ENCODE data around the gene CD59.

CD59 gene

DNA sequence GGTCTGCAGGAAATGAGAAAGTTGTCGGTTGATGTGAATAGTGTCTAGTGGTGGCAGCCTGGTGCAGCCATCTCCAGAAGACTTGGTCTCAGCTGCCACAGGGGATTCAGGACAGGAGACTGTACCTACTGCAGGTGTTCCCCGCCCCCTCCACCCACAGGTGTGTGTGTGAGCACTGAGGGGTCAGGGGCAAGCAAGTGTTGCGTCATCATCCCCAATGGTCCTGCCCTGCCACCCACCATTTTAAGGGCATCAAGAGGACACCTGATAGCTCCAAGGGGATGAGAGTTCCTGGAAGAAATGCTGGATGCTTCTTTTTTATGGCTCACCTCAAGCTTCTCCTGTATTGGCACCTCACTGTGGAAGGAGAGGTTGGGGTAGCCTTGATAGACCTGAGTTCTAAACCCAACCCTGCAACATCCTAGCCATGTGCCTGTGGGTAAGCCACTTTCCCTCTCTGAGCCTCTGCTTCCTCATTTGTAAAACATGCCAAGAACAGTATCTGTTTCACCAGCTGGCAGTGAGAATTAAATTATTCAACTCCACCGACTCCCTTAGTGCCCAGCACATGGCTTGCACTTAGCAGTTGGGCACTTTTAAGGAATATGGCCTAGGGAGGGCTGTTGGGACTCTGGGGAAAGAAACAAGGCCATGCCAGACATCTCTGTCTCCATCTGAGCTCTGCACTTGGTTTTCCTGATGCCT is 41.7 kb downstream of the CD59 start:
- Histone ChIP-seq H3K4me2 (ENCODE audit: low read length) (no peak overlapping the region), H3K27me3 (ENCODE audit: insufficient read depth, low read length) (0 out of 2 replicates have a peak, but pooled peaks cover 4% of the 10 kb centered on the region), H2AFZ (ENCODE audit: low read length) (no peak overlapping the region), H3K36me3 (ENCODE audit: insufficient read depth, low read length) (no peaks in the 10 kb centered on the region), H3F3A (ENCODE audit: insufficient read depth, low read length) (no peaks in the 10 kb centered on the region), H3K9ac (ENCODE audit: low read length) (no peak overlapping the region), H4K20me1 (ENCODE audit: insufficient read depth, low read length) (no peaks in the 10 kb centered on the region), H3K9me2 (ENCODE audit: low read depth, low read length) (no peaks in the 10 kb centered on the region), H3K79me2 (ENCODE audit: insufficient read depth, low read length) (no peaks in the 10 kb centered on the region), H3K9me3 (ENCODE audit: low read length) (no peaks in the 10 kb centered on the region), H3K27ac (ENCODE audit: low read depth, low read length, poor library complexity, severe bottlenecking) (no peak overlapping the region), H3K4me1 (ENCODE audit: insufficient read depth, low read length, severe bottlenecking) (peaks cover 7% of the 10 kb centered on the region), H3K4me3 (ENCODE audit: low read depth, low read length, poor library complexity, severe bottlenecking) (no peak overlapping the region)
- TF ChIP-seq EZH2 (IDR thresholded peaks at IDR 0.05; ENCODE audit: borderline replicate concordance, low read length) = no peak
- TF ChIP-seq, protein P1, sequence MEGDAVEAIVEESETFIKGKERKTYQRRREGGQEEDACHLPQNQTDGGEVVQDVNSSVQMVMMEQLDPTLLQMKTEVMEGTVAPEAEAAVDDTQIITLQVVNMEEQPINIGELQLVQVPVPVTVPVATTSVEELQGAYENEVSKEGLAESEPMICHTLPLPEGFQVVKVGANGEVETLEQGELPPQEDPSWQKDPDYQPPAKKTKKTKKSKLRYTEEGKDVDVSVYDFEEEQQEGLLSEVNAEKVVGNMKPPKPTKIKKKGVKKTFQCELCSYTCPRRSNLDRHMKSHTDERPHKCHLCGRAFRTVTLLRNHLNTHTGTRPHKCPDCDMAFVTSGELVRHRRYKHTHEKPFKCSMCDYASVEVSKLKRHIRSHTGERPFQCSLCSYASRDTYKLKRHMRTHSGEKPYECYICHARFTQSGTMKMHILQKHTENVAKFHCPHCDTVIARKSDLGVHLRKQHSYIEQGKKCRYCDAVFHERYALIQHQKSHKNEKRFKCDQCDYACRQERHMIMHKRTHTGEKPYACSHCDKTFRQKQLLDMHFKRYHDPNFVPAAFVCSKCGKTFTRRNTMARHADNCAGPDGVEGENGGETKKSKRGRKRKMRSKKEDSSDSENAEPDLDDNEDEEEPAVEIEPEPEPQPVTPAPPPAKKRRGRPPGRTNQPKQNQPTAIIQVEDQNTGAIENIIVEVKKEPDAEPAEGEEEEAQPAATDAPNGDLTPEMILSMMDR (IDR thresholded peaks at IDR 0.05; ENCODE audit: low read length) = no peak

DNA sequence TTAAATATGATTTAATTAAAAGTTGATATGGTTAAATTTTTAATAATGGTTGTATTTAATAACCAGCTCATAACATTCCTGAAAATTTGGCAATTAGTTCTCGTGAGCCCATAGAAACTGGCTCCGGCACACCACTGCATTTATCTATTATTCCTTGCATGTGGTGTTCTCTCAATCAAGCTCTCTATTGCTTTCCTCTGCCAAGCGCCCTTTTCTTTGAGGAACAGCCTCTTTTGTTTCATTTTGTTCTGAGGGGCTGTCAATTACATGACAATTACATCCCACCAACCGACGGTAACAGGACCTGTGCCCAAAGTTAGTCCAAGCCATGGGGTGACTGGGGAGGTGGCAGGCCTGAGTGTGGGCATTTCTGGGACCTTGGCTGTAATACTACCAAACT is 43.7 kb downstream of the CD59 start:
- no peak overlapping the region for H2AFZ ChIP-seq (ENCODE audit: low read length)
- TF ChIP-seq, protein P1 (IDR thresholded peaks at IDR 0.05; ENCODE audit: low read length) = no peak
- TF ChIP-seq EZH2 (IDR thresholded peaks at IDR 0.05; ENCODE audit: borderline replicate concordance, low read length) = no peak
- H3K4me3 ChIP-seq (ENCODE audit: low read depth, low read length, poor library complexity, severe bottlenecking) = no peak overlapping the region
- H3K9ac ChIP-seq (ENCODE audit: low read length) = no peak overlapping the region
- H3K79me2 ChIP-seq (ENCODE audit: insufficient read depth, low read length) = no peaks in the 10 kb centered on the region
- no peak overlapping the region for H3K4me2 ChIP-seq (ENCODE audit: low read length)
- no peaks in the 10 kb centered on the region for H4K20me1 ChIP-seq (ENCODE audit: insufficient read depth, low read length)
- H3K36me3 ChIP-seq (ENCODE audit: insufficient read depth, low read length) = no peaks in the 10 kb centered on the region
- H3F3A ChIP-seq (ENCODE audit: insufficient read depth, low read length) = no peaks in the 10 kb centered on the region
- no peak overlapping the region for H3K27ac ChIP-seq (ENCODE audit: low read depth, low read length, poor library complexity, severe bottlenecking)
- H3K27me3 ChIP-seq (ENCODE audit: insufficient read depth, low read length) = no peaks in the 10 kb centered on the region
- H3K4me1 ChIP-seq (ENCODE audit: insufficient read depth, low read length, severe bottlenecking) = peaks cover 7% of the 10 kb centered on the region
- no peaks in the 10 kb centered on the region for H3K9me2 ChIP-seq (ENCODE audit: low read depth, low read length)
- no peaks in the 10 kb centered on the region for H3K9me3 ChIP-seq (ENCODE audit: low read length)

DNA sequence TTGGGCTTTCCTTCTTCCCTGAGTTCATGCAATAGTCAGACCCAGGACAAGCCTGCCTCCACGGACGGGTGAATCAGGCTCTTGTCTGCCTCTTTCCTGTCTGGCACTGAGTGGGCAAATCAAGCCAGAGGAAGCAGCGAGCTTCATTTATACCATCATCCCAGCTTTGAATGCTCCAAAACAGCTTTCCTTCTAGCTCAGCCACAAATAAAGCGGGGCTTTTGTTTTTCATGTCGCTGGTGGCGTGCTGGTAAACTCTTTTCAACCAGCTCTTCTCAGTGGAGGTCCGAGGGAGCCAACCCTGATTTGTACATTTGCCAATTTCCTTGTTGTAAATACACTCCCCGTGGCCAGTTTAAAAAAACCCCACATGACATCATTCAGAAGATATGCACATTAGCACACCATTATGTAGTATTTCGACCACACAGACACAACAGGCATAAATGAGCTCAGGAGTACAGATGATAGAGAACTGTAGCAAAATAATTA is 44.2 kb downstream of the CD59 start:
- H3K4me3 ChIP-seq (ENCODE audit: low read depth, low read length, poor library complexity, severe bottlenecking) = no peak overlapping the region
- H3F3A ChIP-seq (ENCODE audit: insufficient read depth, low read length) = no peaks in the 10 kb centered on the region
- H3K9me3 ChIP-seq (ENCODE audit: low read length) = no peaks in the 10 kb centered on the region
- H2AFZ ChIP-seq (ENCODE audit: low read length) = no peak overlapping the region
- H3K9me2 ChIP-seq (ENCODE audit: low read depth, low read length) = no peaks in the 10 kb centered on the region
- no peak overlapping the region for H3K4me2 ChIP-seq (ENCODE audit: low read length)
- H3K4me1 ChIP-seq (ENCODE audit: insufficient read depth, low read length, severe bottlenecking) = peaks cover 7% of the 10 kb centered on the region
- no peak overlapping the region for H3K9ac ChIP-seq (ENCODE audit: low read length)
- no peaks in the 10 kb centered on the region for H4K20me1 ChIP-seq (ENCODE audit: insufficient read depth, low read length)
- no peaks in the 10 kb centered on the region for H3K36me3 ChIP-seq (ENCODE audit: insufficient read depth, low read length)
- H3K27me3 ChIP-seq (ENCODE audit: insufficient read depth, low read length) = no peaks in the 10 kb centered on the region
- H3K79me2 ChIP-seq (ENCODE audit: insufficient read depth, low read length) = no peaks in the 10 kb centered on the region
- TF ChIP-seq EZH2 (IDR thresholded peaks at IDR 0.05; ENCODE audit: borderline replicate concordance, low read length) = no peak
- TF ChIP-seq, protein P1 (IDR thresholded peaks at IDR 0.05; ENCODE audit: low read length) = no peak
- no peak overlapping the region for H3K27ac ChIP-seq (ENCODE audit: low read depth, low read length, poor library complexity, severe bottlenecking)
